Trophoblast cell (in vitro differentiated cells and primary cell): ENCODE results near the gene WDR20.
A peak's percentile ranks its signal among the peaks of the same experiment; 100 is the strongest.

ENCODE experiments used
- DNase-seq, 2 donors: peaks; one replicate each; pipeline ENCODE4 v3.0.0-alpha.2; 2016
- H2AFZ ChIP-seq: 2 replicates; pipeline ENCODE4 v1.6.1; 2013; ENCODE audit warnings: low read length, moderate library complexity, mild to moderate bottlenecking; ENCODE audit not compliant: insufficient read depth, poor library complexity
- H2AK5ac ChIP-seq: 2 replicates; pipeline ENCODE4 v1.6.1; 2013; ENCODE audit warnings: mild to moderate bottlenecking, low read length
- H2BK120ac ChIP-seq: 2 replicates; pipeline ENCODE4 v1.6.1; 2013; ENCODE audit warnings: low read length, mild to moderate bottlenecking, moderate library complexity; ENCODE audit not compliant: insufficient read depth, poor library complexity
- H2BK12ac ChIP-seq: 2 replicates; pipeline ENCODE4 v1.6.1; 2013; ENCODE audit warnings: mild to moderate bottlenecking, low read length, moderate library complexity
- H2BK5ac ChIP-seq: 2 replicates; pipeline ENCODE4 v1.6.1; 2013; ENCODE audit warnings: low read length, low read depth, moderate library complexity, mild to moderate bottlenecking; ENCODE audit not compliant: poor library complexity
- H3K14ac ChIP-seq: 2 replicates; pipeline ENCODE4 v1.6.1; 2013; ENCODE audit warnings: mild to moderate bottlenecking, low read length
- H3K18ac ChIP-seq: 2 replicates; pipeline ENCODE4 v1.6.1; 2013; ENCODE audit warnings: mild to moderate bottlenecking, low read length
- H3K23ac ChIP-seq: 2 replicates; pipeline ENCODE4 v1.6.1; 2013; ENCODE audit warnings: low read length
- H3K27ac ChIP-seq: 2 replicates; pipeline ENCODE4 v1.5.1; 2013; ENCODE audit warnings: low read depth, mild to moderate bottlenecking, inconsistent platforms, low read length, moderate library complexity
- H3K27me3 ChIP-seq: 2 replicates; pipeline ENCODE4 v1.6.1; 2013; ENCODE audit warnings: inconsistent platforms, mild to moderate bottlenecking, low read length, moderate library complexity; ENCODE audit not compliant: insufficient read depth
- H3K36me3 ChIP-seq, 2 experiments: 1 replicate in 1 of 2; 2 replicates in 1 of 2; pipeline ENCODE4 v1.6.1; 2013; ENCODE audit warnings: low read length in 2 of 2, mild to moderate bottlenecking in 2 of 2, moderate library complexity in 1 of 2; ENCODE audit not compliant: insufficient read depth in 2 of 2, control insufficient read depth in 1 of 2
- H3K4ac ChIP-seq: 2 replicates; pipeline ENCODE4 v1.6.1; 2013; ENCODE audit warnings: low read depth, mild to moderate bottlenecking, low read length, moderate library complexity
- H3K4me1 ChIP-seq, 2 experiments: 1 replicate in 1 of 2; 2 replicates in 1 of 2; pipeline ENCODE4 v1.6.1; 2013; ENCODE audit warnings: low read length in 2 of 2, mild to moderate bottlenecking in 2 of 2, moderate library complexity in 1 of 2; ENCODE audit not compliant: insufficient read depth in 2 of 2, control insufficient read depth in 1 of 2
- H3K4me2 ChIP-seq: 2 replicates; pipeline ENCODE4 v1.6.1; 2013; ENCODE audit warnings: inconsistent platforms, mild to moderate bottlenecking, low read length, moderate library complexity
- H3K4me3 ChIP-seq: 2 replicates; pipeline ENCODE4 v1.5.1; 2013; ENCODE audit warnings: mild to moderate bottlenecking, low read depth, low read length, inconsistent platforms
- H3K79me1 ChIP-seq: one replicate; pipeline ENCODE4 v1.6.1; 2013; ENCODE audit warnings: low read length
- H3K79me2 ChIP-seq: 2 replicates; pipeline ENCODE4 v1.6.1; 2013; ENCODE audit warnings: low read length, mild to moderate bottlenecking; ENCODE audit not compliant: control insufficient read depth, insufficient read depth, poor library complexity
- H3K9ac ChIP-seq: 2 replicates; pipeline ENCODE4 v1.6.1; 2013; ENCODE audit warnings: mild to moderate bottlenecking, low read length
- H3K9me3 ChIP-seq: 2 replicates; pipeline ENCODE4 v1.6.1; 2013; ENCODE audit warnings: low read depth, mild to moderate bottlenecking, control low read depth, inconsistent platforms, low read length; ENCODE audit not compliant: insufficient read depth
- H4K12ac ChIP-seq: 2 replicates; pipeline ENCODE4 v1.6.1; 2013; ENCODE audit warnings: low read depth, mild to moderate bottlenecking, low read length, moderate library complexity
- H4K8ac ChIP-seq: 2 replicates; pipeline ENCODE4 v1.6.1; 2013; ENCODE audit warnings: low read depth, mild to moderate bottlenecking, low read length, moderate library complexity
- H4K91ac ChIP-seq: one replicate; pipeline ENCODE4 v1.6.1; 2013; ENCODE audit warnings: low read depth, mild to moderate bottlenecking, low read length, moderate library complexity
- WGBS: extraction: QIAGEN DNeasy Blood & Tissue Kit; methylation state at CpG from one replicate; pipeline ENCODE4 v1.1.7; 2013; ENCODE audit warnings: missing lambda C conversion rate; ENCODE audit not compliant: insufficient read length, insufficient coverage; ENCODE audit errors: extremely low coverage; 5-methylcytosine and 5-hydroxymethylcytosine counted together

WDR20 gene

DNA sequence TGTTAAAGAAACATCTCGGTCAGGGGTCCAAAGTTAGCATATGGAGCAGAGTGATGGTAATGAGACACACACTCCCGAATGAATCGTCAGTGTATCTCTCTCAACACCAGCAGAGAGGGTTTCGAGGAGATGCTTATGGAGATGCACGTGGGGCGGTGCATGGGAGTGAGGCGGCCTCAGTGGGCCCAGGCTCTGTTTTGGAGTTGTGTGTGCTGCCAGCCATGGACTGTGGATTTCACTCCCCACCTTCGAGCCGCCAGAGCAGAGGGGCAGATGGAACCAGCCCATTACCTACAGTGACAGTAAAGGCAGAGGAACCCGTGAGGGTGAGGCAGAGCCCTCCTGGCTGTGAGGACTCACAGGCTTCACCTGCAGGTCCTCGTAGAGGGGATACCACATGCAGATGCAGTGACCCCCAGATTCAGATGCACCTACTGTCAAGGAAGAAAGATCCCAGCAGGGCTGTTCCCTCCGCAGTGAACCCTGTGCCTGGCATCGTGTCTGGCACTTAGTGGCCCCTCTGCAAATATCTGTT, 68.2 kb downstream of the WDR20 start:
- Histone ChIP-seq H2BK5ac (no peak overlapping the region), H3K9me3 (peaks cover 3% of the 10 kb centered on the region), H3K18ac (no peak overlapping the region), H3K27ac (no peak overlapping the region), H2AFZ (no peak overlapping the region), H4K8ac (no peak overlapping the region), H3K23ac (no peak overlapping the region), H4K12ac (no peak overlapping the region), H3K79me1 (no peaks in the 10 kb centered on the region), H3K4me3 (no peak overlapping the region), H2BK120ac (no peak overlapping the region), H4K91ac (no peak overlapping the region), H3K79me2 (no peaks in the 10 kb centered on the region), H3K4ac (no peak overlapping the region), H3K14ac (no peak overlapping the region), H3K36me3 (peaks cover 41 to 46% of the 10 kb centered on the region in 2 experiments), H2AK5ac (no peak overlapping the region), H3K9ac (no peak overlapping the region), H3K27me3 (no peaks in the 10 kb centered on the region), H3K4me1 (no peaks in the 10 kb centered on the region), H3K4me2 (no peak overlapping the region), H2BK12ac (no peak overlapping the region)
- whole genome bisulfite sequencing, result no CpG with 5 or more reads among the region's 13 CpGs
- no peak for DNase-seq

DNA sequence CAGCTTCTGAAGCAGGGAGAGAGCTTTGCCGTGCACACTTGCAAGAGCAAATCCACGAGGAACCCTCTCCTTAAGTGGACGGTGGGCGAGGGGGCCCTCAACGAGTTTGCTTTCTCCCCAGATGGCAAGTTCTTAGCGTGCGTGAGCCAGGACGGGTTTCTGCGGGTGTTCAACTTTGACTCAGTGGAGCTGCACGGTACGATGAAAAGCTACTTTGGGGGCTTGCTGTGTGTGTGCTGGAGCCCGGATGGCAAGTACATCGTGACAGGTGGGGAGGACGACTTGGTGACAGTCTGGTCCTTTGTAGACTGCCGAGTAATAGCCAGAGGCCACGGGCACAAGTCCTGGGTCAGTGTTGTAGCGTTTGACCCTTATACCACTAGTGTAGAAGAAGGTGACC, 69.0 kb downstream of the WDR20 start:
- H3K36me3 ChIP-seq, result peaks cover 38 to 44% of the 10 kb centered on the region in 2 experiments
- H3K18ac ChIP-seq, result no peak overlapping the region
- H3K27me3 ChIP-seq, result no peaks in the 10 kb centered on the region
- H3K27ac ChIP-seq, result no peak overlapping the region
- H3K9ac ChIP-seq, result no peak overlapping the region
- no CpG with 5 or more reads among the region's 17 CpGs for WGBS
- no peaks in the 10 kb centered on the region for H3K4me1 ChIP-seq
- no peak overlapping the region for H2AK5ac ChIP-seq
- H3K79me2 ChIP-seq, result no peaks in the 10 kb centered on the region
- H2BK5ac ChIP-seq, result no peak overlapping the region
- no peak overlapping the region for H3K14ac ChIP-seq
- H2BK12ac ChIP-seq, result no peak overlapping the region
- DNase-seq, result no peak
- H4K8ac ChIP-seq, result no peak overlapping the region
- no peak overlapping the region for H4K91ac ChIP-seq
- H3K23ac ChIP-seq, result no peak overlapping the region
- no peak overlapping the region for H3K4ac ChIP-seq
- H2AFZ ChIP-seq, result no peak overlapping the region
- no peak overlapping the region for H3K4me3 ChIP-seq
- no peak overlapping the region for H3K4me2 ChIP-seq
- H3K9me3 ChIP-seq, result peaks cover 3% of the 10 kb centered on the region
- H2BK120ac ChIP-seq, result no peak overlapping the region
- no peak overlapping the region for H4K12ac ChIP-seq
- no peaks in the 10 kb centered on the region for H3K79me1 ChIP-seq

DNA sequence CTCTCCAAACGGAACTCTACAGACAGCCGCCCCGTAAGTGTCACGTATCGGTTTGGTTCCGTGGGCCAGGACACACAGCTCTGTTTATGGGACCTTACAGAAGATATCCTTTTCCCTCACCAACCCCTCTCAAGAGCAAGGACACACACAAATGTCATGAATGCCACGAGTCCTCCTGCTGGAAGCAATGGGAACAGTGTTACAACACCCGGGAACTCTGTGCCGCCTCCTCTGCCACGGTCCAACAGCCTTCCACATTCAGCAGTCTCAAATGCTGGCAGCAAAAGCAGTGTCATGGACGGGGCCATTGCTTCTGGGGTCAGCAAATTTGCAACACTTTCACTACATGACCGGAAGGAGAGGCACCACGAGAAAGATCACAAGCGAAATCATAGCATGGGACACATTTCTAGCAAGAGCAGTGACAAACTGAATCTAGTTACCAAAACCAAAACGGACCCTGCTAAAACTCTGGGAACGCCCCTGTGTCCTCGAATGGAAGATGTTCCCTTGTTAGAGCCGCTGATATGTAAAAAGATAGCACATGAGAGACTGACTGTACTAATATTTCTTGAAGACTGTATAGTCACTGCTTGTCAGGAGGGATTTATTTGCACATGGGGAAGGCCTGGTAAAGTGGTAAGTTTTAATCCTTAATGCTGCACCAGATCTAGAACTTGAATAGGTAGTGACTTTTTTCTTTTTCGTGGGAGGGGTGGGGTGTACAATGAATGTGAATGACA, 69.7 kb downstream of the WDR20 start:
- no peak overlapping the region for H3K4ac ChIP-seq
- H2BK12ac ChIP-seq, result no peak overlapping the region
- H4K12ac ChIP-seq, result no peak overlapping the region
- H3K23ac ChIP-seq, result no peak overlapping the region
- no peak overlapping the region for H3K27ac ChIP-seq
- H3K4me2 ChIP-seq, result no peak overlapping the region
- H3K18ac ChIP-seq, result no peak overlapping the region
- no peak overlapping the region for H2AFZ ChIP-seq
- H3K36me3 ChIP-seq, result peaks cover 35 to 41% of the 10 kb centered on the region in 2 experiments
- H2BK120ac ChIP-seq, result no peak overlapping the region
- H3K4me1 ChIP-seq, result no peaks in the 10 kb centered on the region
- peak; percentile 18 to 55 for DNase-seq
- no peaks in the 10 kb centered on the region for H3K79me2 ChIP-seq
- no peak overlapping the region for H2BK5ac ChIP-seq
- H3K79me1 ChIP-seq, result no peaks in the 10 kb centered on the region
- no peak overlapping the region for H2AK5ac ChIP-seq
- H3K27me3 ChIP-seq, result no peaks in the 10 kb centered on the region
- no peak overlapping the region for H3K14ac ChIP-seq
- peaks cover 3% of the 10 kb centered on the region for H3K9me3 ChIP-seq
- no peak overlapping the region for H3K4me3 ChIP-seq
- no peak overlapping the region for H3K9ac ChIP-seq
- no CpG with 5 or more reads among the region's 19 CpGs for WGBS
- no peak overlapping the region for H4K91ac ChIP-seq
- H4K8ac ChIP-seq, result no peak overlapping the region

DNA sequence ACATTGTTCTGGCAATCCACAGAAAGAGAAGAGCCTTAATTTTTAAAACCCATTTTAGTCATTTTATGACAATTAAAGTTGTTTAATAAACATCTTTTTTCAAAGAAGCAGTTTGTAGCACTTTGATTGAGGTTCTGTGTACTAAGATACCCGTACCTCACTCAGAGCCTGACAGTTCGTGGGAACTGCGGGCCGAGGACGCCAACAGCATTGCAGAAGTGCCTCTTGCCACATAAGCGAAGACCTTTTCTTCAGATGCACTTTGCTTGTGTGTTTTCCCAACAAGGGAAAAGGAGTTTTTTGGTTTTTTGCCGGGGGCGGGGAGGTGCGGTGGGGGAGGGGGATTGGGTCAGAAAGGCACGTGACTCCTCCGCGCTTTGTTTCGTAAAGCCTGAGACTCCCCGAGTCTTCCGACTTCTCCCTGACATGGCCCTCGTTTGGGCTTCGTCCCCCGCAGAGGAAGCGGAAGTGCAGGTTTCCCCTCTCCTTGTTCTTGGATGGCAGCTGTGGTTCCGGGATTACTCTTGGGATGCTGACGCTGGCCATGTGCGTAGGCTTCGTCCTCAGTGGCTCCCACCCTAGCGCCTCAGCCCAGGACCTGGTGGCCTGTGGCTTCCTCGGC, 70.8 kb downstream of the WDR20 start:
- no peak overlapping the region for H4K8ac ChIP-seq
- no peaks in the 10 kb centered on the region for H3K27me3 ChIP-seq
- H3K79me2 ChIP-seq, result no peaks in the 10 kb centered on the region
- no peak for DNase-seq
- no peak overlapping the region for H2BK5ac ChIP-seq
- no peak overlapping the region for H3K4me3 ChIP-seq
- no peak overlapping the region for H3K27ac ChIP-seq
- no peak overlapping the region for H3K18ac ChIP-seq
- no peaks in the 10 kb centered on the region for H3K4me1 ChIP-seq
- no peak overlapping the region for H3K9ac ChIP-seq
- H3K4me2 ChIP-seq, result no peak overlapping the region
- no peak overlapping the region for H3K14ac ChIP-seq
- no CpG with 5 or more reads among the region's 25 CpGs for WGBS
- no peak overlapping the region for H4K91ac ChIP-seq
- peaks cover 3% of the 10 kb centered on the region for H3K9me3 ChIP-seq
- H2AK5ac ChIP-seq, result no peak overlapping the region
- no peak overlapping the region for H3K4ac ChIP-seq
- H3K36me3 ChIP-seq, result peaks cover 35 to 36% of the 10 kb centered on the region in 2 experiments
- no peak overlapping the region for H3K23ac ChIP-seq
- no peak overlapping the region for H2AFZ ChIP-seq
- H3K79me1 ChIP-seq, result no peaks in the 10 kb centered on the region
- H2BK12ac ChIP-seq, result no peak overlapping the region
- H2BK120ac ChIP-seq, result no peak overlapping the region
- no peak overlapping the region for H4K12ac ChIP-seq
